GM19463 (cell line): ENCODE measurements around the gene NPY1R.

Experiments used
- ATAC-seq: cut with Tn5 transposase; IDR thresholded peaks from one replicate; pipeline ENCODE4 v1.9.1; 2021; ENCODE audit warnings: mild to moderate bottlenecking, moderate library complexity; ENCODE audit not compliant: unreplicated experiment

Gene NPY1R

GRCh38 chr4:163332526-163333406, at the start of gene NPY1R:
Gene NPY1R (minus strand): TSS chr4:163332596. CDS start chr4:163326554, 6,042 bp downstream.
- ATAC-seq = peak; percentile 91

- no peak for ATAC-seq
Observed at GRCh38 chr4:163380703-163381102, 48.3 kb upstream of the NPY1R start.

DNA sequence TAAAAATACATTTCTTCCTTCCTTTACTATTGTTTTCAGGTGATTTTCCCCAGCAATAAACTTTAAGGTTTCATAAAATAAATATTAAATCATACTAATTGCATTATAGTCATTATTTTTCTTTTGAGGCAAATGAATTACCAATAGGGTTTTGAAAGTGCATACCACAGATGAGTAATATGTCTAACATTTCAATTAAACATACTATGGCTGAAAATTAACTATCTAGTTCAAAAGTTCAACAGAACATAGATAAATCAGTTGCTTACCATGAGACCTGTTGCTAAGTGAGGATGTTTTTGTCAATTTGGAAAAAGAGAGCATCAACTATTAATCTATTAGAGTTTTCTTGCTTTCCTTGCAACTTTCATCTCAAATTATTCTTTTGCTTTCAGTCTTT, 46.3 kb upstream of the NPY1R start:
- no peak for ATAC-seq

DNA sequence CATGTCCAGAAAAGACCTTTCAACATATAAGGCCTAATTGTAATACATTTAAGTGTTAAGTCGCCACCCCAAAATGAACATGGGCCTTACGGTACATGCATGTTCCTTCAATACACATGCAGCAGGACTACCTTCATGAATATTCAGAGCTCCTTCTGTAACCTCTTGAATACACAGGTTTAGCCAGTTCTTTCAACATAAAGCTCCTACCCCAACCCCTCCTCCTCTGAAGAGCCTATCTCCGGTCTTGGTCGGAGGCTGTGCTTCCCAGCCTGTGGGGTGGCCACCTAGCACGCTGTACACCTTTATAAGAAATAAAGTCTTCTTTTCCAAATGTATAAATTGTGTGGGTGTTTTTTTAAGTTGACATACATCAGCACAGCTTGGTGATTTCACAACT, 39.6 kb upstream of the NPY1R start:
- no peak for ATAC-seq

- ATAC-seq = no peak
Observed at GRCh38 chr4:163367651-163368050, 35.3 kb upstream of the NPY1R start.

GRCh38 chr4:163356104-163356503, 23.7 kb upstream of the NPY1R start:
- ATAC-seq = no peak

DNA sequence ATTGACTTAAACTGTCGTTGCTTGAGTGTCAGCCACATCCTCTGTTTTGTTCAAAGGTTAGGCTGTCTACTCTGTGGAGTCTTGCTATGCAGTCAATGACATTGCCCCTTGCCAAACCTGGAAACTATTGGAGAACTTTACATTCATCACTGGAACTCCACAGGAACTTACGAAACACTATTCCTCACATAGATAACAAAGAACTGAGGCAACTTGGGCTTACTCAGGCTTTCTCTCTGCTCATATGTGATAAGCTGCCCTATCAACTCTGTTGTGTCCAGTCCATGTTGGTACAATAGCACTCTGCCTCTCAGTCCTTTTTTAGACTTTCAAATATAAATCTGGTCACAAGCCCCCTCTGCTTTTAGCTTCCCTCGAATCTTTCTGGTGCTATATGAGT, 20.7 kb upstream of the NPY1R start:
- ATAC-seq = no peak

GRCh38 chr4:163350672-163351071, 18.3 kb upstream of the NPY1R start:
- no peak for ATAC-seq

GRCh38 chr4:163344147-163345125, 12.0 kb upstream of the NPY1R start:
- ATAC-seq = no peak

- ATAC-seq = no peak
Observed at GRCh38 chr4:163343604-163344146, 11.3 kb upstream of the NPY1R start, which contains the start of gene NPY5R. Gene NPY5R (plus strand): TSS chr4:163343892. CDS start chr4:163350274, 6,382 bp downstream.

GRCh38 chr4:163335384-163335783, 3.0 kb upstream of the NPY1R start:
- ATAC-seq = no peak

GRCh38 chr4:163331629-163332376, 593 bp downstream of the NPY1R start:
- peak; percentile 12 for ATAC-seq

- ATAC-seq = no peak
Observed at GRCh38 chr4:163330916-163331628, 1.3 kb downstream of the NPY1R start.

GRCh38 chr4:163317110-163317509, 15.3 kb downstream of the NPY1R start:
- no peak for ATAC-seq

- ATAC-seq = no peak
Observed at GRCh38 chr4:163309466-163309865, 22.9 kb downstream of the NPY1R start.

DNA sequence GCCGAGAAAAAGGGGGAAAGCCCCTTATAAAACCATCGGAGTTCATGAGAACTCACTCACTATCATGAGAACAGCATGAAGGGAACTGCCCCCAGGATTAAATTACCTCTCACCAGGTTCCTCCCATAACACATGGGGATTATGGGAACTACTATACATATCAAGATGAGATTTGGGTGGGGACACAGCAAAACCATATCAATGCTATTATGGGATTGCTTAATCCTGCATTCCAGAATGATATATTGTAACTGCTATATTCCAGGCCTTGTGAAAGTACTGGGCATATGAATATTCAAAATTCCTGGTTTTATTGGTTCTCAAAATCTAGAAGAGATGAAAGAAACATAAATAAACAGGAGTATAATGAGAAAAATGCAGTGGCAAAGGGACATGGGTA, 29.3 kb downstream of the NPY1R start:
- no peak for ATAC-seq

- ATAC-seq = no peak
Observed at GRCh38 chr4:163300445-163300844, 32.0 kb downstream of the NPY1R start.

DNA sequence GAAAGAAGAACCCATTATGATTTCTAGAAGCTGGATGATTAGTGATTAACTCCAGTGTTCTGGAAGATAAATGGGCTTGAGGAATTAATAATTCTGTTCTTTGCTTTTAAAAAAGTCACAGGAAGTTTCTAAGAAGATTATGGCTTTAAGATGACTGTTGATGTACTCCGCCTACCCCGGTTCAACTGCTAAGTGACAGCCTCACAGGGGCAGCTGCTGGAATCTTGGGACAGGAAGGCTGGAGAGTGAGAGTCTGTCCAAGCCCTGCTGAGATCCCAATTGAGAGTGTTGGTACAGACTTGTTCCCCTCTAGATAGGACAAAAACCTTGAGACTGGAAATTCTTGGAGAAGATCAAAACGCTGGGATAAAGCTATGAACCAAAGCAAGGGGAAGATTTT, 37.3 kb downstream of the NPY1R start:
- ATAC-seq = no peak

DNA sequence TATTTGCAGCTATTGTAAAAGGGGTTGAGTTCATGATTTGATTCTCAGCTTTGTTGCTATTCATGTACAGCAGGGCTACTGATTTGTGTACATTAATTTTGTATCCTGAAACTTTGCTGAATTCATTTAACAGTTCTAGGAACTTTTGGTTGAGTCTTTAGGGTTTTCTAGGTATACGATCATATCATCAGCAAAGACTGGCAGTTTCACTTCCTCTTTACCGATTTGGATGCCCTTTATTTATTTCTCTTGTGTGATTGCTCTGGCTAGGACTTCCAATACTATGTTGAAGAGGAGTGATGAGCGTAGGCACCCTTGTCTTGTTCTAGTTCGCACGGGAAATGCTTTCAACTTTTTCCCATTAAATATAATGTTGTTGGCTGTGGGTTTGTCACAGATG, 48.1 kb downstream of the NPY1R start:
- ATAC-seq = no peak
